ENCODE results near the gene RALB. TPM values are rescaled to one million over a fixed set of nuclear protein-coding genes. Genes with fewer than 3 reads are reported as not detected.

RALB gene
- total and polyA plus RNA-seq, 8 donors = 26.3 to 87.4 (median 41.5) TPM

DNA sequence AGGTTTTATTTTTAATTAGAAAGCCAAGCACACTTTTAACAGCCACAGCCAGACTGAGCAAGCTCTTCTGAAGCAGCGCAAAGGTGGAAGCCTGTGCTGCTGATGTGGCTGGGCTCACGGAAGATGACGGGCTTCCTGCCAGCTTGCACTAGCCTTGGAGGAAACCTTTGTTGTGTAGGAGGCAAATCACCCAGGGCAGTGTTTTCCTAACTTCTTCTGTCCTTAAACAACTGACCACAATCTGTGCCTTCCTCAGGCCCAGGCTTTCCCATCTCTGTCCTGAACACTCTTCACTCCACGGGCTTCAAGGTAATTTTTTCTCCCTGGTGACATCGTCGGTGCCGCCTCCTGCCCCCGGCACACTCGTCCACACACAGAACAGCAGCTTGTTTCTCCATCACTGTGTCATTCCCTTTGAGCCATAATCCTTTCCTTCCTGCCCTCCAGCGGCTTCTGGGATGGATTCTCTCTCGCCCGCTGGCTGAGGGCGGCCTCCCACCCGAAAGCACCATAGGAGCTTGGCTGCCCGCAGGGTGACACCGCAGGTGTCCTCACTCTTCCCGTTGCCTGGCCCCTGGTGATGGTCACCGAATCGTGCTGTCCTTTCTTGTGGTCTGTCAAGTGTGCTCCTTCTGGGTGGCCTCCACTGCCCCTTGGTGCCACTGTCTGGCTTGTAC lies 62.2 kb downstream of the RALB start:
- peak; percentile 44 to 64 for DNase-seq
- Histone ChIP-seq H3K4me1 (peaks cover 14 to 34% (median 22%) of the 10 kb centered on the region in 4 donors), H3K27me3 (no peaks in the 10 kb centered on the region), H3K27ac (no peak overlapping the region), H3K9me3 (no peaks in the 10 kb centered on the region), H3K4me3 (no peak overlapping the region), H3K36me3 (no peaks in the 10 kb centered on the region)
- intact Hi-C loops (cut with DNase I; ENCODE audit: low total_unique reads) = loop anchor here (10.0 kb wide), 1 partner anchor 80 kb away; no protein-coding TSS in a partner anchor
- TF ChIP-seq EP300 (IDR thresholded peaks at IDR 0.05) (no peak), POLR2A (IDR thresholded peaks at IDR 0.05) (no peak), POLR2AphosphoS5 (IDR thresholded peaks at IDR 0.05) (no peak), CTCF (IDR thresholded peaks at IDR 0.05) (no peak)
- 82 to 85% (median 83%) methylated on average over 19 of the region's 19 CpGs for WGBS, 5 donors

DNA sequence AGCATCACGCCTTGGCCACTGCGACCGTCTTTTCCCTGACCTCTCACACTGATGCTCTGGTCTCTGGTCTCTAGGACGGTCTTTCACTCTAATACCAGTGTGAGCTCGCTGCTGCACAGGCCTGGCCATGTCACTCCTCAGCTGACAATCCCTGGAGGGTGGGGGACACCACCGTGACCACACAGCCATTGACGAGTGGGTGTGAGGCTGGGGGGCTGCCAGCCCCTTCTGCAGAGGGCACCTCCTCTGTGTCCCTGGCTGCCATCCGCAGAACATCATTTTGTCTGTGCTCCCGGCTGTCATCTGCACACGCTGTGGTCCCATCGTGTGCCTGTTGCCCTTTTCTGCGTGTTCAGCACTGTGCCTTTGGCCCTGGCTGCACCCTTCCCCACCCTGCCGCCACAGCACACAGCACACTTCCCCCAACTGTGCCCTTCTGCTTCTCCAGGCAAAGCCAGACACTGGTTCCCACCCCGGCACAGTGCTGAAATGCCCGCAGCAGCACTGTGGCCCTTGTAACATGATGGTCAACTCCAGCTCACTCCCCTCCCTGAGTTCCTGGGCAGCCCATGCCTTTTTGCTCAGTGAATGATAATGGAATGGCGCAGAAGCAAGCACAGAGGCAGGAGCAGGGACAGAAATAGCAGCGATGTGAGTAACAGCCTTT lies 62.8 kb downstream of the RALB start:
- no peaks in the 10 kb centered on the region for H3K9me3 ChIP-seq
- DNase-seq = no peak
- intact Hi-C loops (cut with DNase I; ENCODE audit: low total_unique reads) = loop anchor here (10.0 kb wide), 1 partner anchor 81 kb away; no protein-coding TSS in a partner anchor
- H3K4me1 ChIP-seq = peaks cover 14 to 34% (median 22%) of the 10 kb centered on the region in 4 donors
- H3K4me3 ChIP-seq = no peak overlapping the region
- H3K36me3 ChIP-seq = no peaks in the 10 kb centered on the region
- no peak for TF ChIP-seq POLR2AphosphoS5 (IDR thresholded peaks at IDR 0.05)
- TF ChIP-seq CTCF (IDR thresholded peaks at IDR 0.05) = no peak
- no peak for TF ChIP-seq EP300 (IDR thresholded peaks at IDR 0.05)
- no peaks in the 10 kb centered on the region for H3K27me3 ChIP-seq
- 89 to 95% (median 94%) methylated on average over 16 to 17 of the region's 17 CpGs for WGBS, 5 donors
- H3K27ac ChIP-seq = no peak overlapping the region

GRCh38 chr2:120316071-120316470 lies 63.4 kb downstream of the RALB start:
- H3K36me3 ChIP-seq = no peaks in the 10 kb centered on the region
- 91 to 99% (median 93%) methylated on average over 5 of the region's 5 CpGs for WGBS, 5 donors
- no peak for TF ChIP-seq POLR2A (IDR thresholded peaks at IDR 0.05)
- no peak for TF ChIP-seq CTCF (IDR thresholded peaks at IDR 0.05)
- TF ChIP-seq EP300 (IDR thresholded peaks at IDR 0.05) = no peak
- no peak overlapping the region for H3K27ac ChIP-seq
- peaks cover 14 to 34% (median 22%) of the 10 kb centered on the region in 4 donors for H3K4me1 ChIP-seq
- H3K9me3 ChIP-seq = no peaks in the 10 kb centered on the region
- H3K4me3 ChIP-seq = no peak overlapping the region
- no peaks in the 10 kb centered on the region for H3K27me3 ChIP-seq
- no peak for DNase-seq
- intact Hi-C loops (cut with DNase I; ENCODE audit: low total_unique reads) = loop anchor here (10.0 kb wide), 1 partner anchor 81 kb away; no protein-coding TSS in a partner anchor

- no peaks in the 10 kb centered on the region for H3K27me3 ChIP-seq
- no peaks in the 10 kb centered on the region for H3K9me3 ChIP-seq
- H3K36me3 ChIP-seq = no peaks in the 10 kb centered on the region
- intact Hi-C loops (cut with DNase I; ENCODE audit: low total_unique reads) = loop anchor here (10.0 kb wide), 1 partner anchor 82 kb away; no protein-coding TSS in a partner anchor
- peaks cover 14 to 34% (median 22%) of the 10 kb centered on the region in 4 donors for H3K4me1 ChIP-seq
- H3K27ac ChIP-seq = no peak overlapping the region
- no peak for DNase-seq
- H3K4me3 ChIP-seq = no peak overlapping the region
- WGBS, 5 donors = 88 to 94% (median 93%) methylated on average over 15 of the region's 15 CpGs
- no peak for TF ChIP-seq POLR2A (IDR thresholded peaks at IDR 0.05)
- no peak for TF ChIP-seq CTCF (IDR thresholded peaks at IDR 0.05)
- TF ChIP-seq POLR2AphosphoS5 (IDR thresholded peaks at IDR 0.05) = no peak
- no peak for TF ChIP-seq EP300 (IDR thresholded peaks at IDR 0.05)
Measured at GRCh38 chr2:120316528-120317179, 64.0 kb downstream of the RALB start.

Measured in stomach (tissue), 9 donors.